T-cell (primary cell): ENCODE measurements around the gene JPT2. TPM values are rescaled to one million over a fixed set of nuclear protein-coding genes. Genes with fewer than 3 reads are reported as not detected.
A peak's percentile ranks its signal among the peaks of the same experiment; 100 is the strongest.

Source experiments
- ATAC-seq, 4 experiments: fragments of 200-7000 bp in 3 of 4; fragments of 150-1000 bp in 1 of 4; cut with Tn5 transposase; replicated peaks in 1 of 4; 1 replicate in 3 of 4; 2 replicates in 1 of 4; pipeline ENCODE4 v1.10.0; 2021; ENCODE audit warnings: moderate library complexity in 3 of 4, mild to moderate bottlenecking in 2 of 4, moderate number of reproducible peaks in 1 of 4
- CTCF ChIA-PET, 2 donors: fragments of 300-600 bp; sonication (Branson Sonifier 250); formaldehyde crosslinking; loops; one replicate each; lab custom pipeline; 2022; ENCODE audit warnings: antibody characterized with exemption in 2 of 2; lab: Charles Lee
- POLR2A ChIA-PET, 2 donors: fragments of 300-600 bp; sonication (Branson Sonifier 250); formaldehyde crosslinking; loops; one replicate each; lab custom pipeline; 2022; ENCODE audit warnings: antibody characterized with exemption in 2 of 2; lab: Charles Lee
- DNase-seq, 35 experiments: peaks; one replicate each; pipeline versions ENCODE4 v3.0.0 to v3.0.0-alpha.2; 2013 to 2023
- H3K27ac ChIP-seq: one replicate; pipeline ENCODE4 v1.5.1; 2013; ENCODE audit warnings: low read length
- H3K27me3 ChIP-seq, 2 experiments: replicated peaks in 1 of 2; 1 replicate in 1 of 2; 2 replicates in 1 of 2; pipeline versions ENCODE4 v1.6.1 to v1.7.0; 2013; ENCODE audit warnings: low read length in 1 of 2, mixed read lengths in 1 of 2; ENCODE audit not compliant: control insufficient read depth in 2 of 2, insufficient read depth in 2 of 2; ENCODE audit errors: extremely low read depth in 1 of 2
- H3K36me3 ChIP-seq, 2 donors: 1 replicate in 1 of 2; 2 replicates in 1 of 2; pipeline versions ENCODE4 v1.6.1 to v1.7.0; 2013; ENCODE audit warnings: low read length in 1 of 2; ENCODE audit not compliant: control insufficient read depth in 2 of 2, insufficient read depth in 1 of 2; ENCODE audit errors: extremely low read depth in 1 of 2
- H3K4me1 ChIP-seq, 2 experiments: 1 replicate in 1 of 2; 2 replicates in 1 of 2; pipeline versions ENCODE4 v1.6.1 to v1.7.0; 2013; ENCODE audit warnings: low read length in 2 of 2, mixed read lengths in 1 of 2; ENCODE audit not compliant: insufficient read depth in 2 of 2, control insufficient read depth in 1 of 2; ENCODE audit errors: extremely low read depth in 1 of 2
- H3K4me3 ChIP-seq, 2 donors: 1 replicate in 1 of 2; 2 replicates in 1 of 2; pipeline versions ENCODE4 v1.5.1 to v1.7.0; 2013; ENCODE audit warnings: mild to moderate bottlenecking in 2 of 2, low read length in 1 of 2, moderate library complexity in 1 of 2; ENCODE audit not compliant: control insufficient read depth in 1 of 2; ENCODE audit errors: extremely low read depth in 1 of 2
- H3K9me3 ChIP-seq: 2 replicates; pipeline ENCODE4 v1.7.0; 2013
- H3K27ac Mint-ChIP-seq, 2 donors: one replicate each; pipeline ENCODE4 v1.8.0; 2020 to 2021; ENCODE audit warnings: mild to moderate bottlenecking in 2 of 2, mixed read lengths in 2 of 2
- H3K27me3 Mint-ChIP-seq, 2 donors: one replicate each; pipeline ENCODE4 v1.8.0; 2021 to 2022; ENCODE audit warnings: mixed read lengths in 2 of 2
- H3K36me3 Mint-ChIP-seq: one replicate; pipeline ENCODE4 v1.8.0; 2021; ENCODE audit warnings: mixed read lengths
- H3K4me1 Mint-ChIP-seq, 3 donors: one replicate each; pipeline ENCODE4 v1.8.0; 2020 to 2022; ENCODE audit warnings: mixed read lengths in 3 of 3, mild to moderate bottlenecking in 1 of 3
- H3K4me3 Mint-ChIP-seq, 3 donors: one replicate each; pipeline ENCODE4 v1.8.0; 2020 to 2022; ENCODE audit warnings: mild to moderate bottlenecking in 3 of 3, mixed read lengths in 3 of 3, moderate library complexity in 3 of 3
- H3K9me3 Mint-ChIP-seq, 3 donors: one replicate each; pipeline ENCODE4 v1.8.0; 2020 to 2022; ENCODE audit warnings: mixed read lengths in 3 of 3
- WGBS: methylation state at CpG from one replicate; pipeline ENCODE4 v1.1.5; 2013; ENCODE audit warnings: missing lambda C conversion rate; ENCODE audit not compliant: insufficient coverage; 5-methylcytosine and 5-hydroxymethylcytosine counted together
- total RNA-seq, 35 experiments: library from RNA in 6 of 35; stranded (reverse) in 6 of 35; fragments of 120-200 nt in 1 of 35; gene quantifications; one replicate each; pipeline versions ENCODE4 v1.2.1 to v1.2.4 and lab custom pipeline; 2013 to 2026

JPT2 gene
- total RNA-seq, 5 donors from 2014 or later (not counting 1 experiment from before 2014, with no cell fraction given): 13.8 to 51.1 (median 41.3) TPM

- ATAC-seq: no peak
- Mint-ChIP-seq H3K4me1 (peaks cover under 1 to 12% (median 8%) of the 10 kb centered on the region in 3 donors), H3K27me3 (no peaks in the 10 kb centered on the region), H3K27ac (no peak overlapping the region), H3K36me3 (peaks cover 52% of the 10 kb centered on the region), H3K9me3 (no peaks in the 10 kb centered on the region), H3K4me3 (no peak overlapping the region)
- ChIA-PET POLR2A (no interaction called here), CTCF (no interaction called here)
- peaks cover 0 to 2% of the 10 kb centered on the region in 2 experiments for H3K4me1 ChIP-seq
- 65% methylated on average over 13 of the region's 20 CpGs for WGBS
- peaks cover 31 to 76% of the 10 kb centered on the region in 2 donors for H3K36me3 ChIP-seq
- DNase-seq: no peak
- H3K27me3 ChIP-seq: no peaks in the 10 kb centered on the region
- H3K9me3 ChIP-seq: no peaks in the 10 kb centered on the region
- H3K4me3 ChIP-seq: no peak overlapping the region
- no peak overlapping the region for H3K27ac ChIP-seq
Measured at GRCh38 chr16:1640261-1640941, 37.7 kb upstream of the JPT2 start.

GRCh38 chr16:1641261-1641660, 36.8 kb upstream of the JPT2 start:
- peaks cover 10 to 21% (median 14%) of the 10 kb centered on the region in 3 donors for H3K4me1 Mint-ChIP-seq
- no peaks in the 10 kb centered on the region for H3K9me3 ChIP-seq
- CTCF ChIA-PET: interaction anchor here in 1 of 2 donors (0.6 kb wide), 1 partner anchor 758 kb away, joined by 3 read pairs; no protein-coding TSS in a partner anchor
- no peak overlapping the region for H3K27ac ChIP-seq
- no peaks in the 10 kb centered on the region for H3K9me3 Mint-ChIP-seq
- H3K27me3 ChIP-seq: no peaks in the 10 kb centered on the region
- H3K4me3 ChIP-seq: no peak overlapping the region
- WGBS: 92% methylated on average over 11 of the region's 12 CpGs
- H3K36me3 ChIP-seq: peaks cover 31 to 79% of the 10 kb centered on the region in 2 donors
- POLR2A ChIA-PET: no interaction called here
- no peak for DNase-seq
- no peak overlapping the region for H3K4me3 Mint-ChIP-seq
- H3K36me3 Mint-ChIP-seq: peaks cover 61% of the 10 kb centered on the region
- no peaks in the 10 kb centered on the region for H3K27me3 Mint-ChIP-seq
- no peak for ATAC-seq
- no peak overlapping the region for H3K27ac Mint-ChIP-seq
- peaks cover 0 to 7% of the 10 kb centered on the region in 2 experiments for H3K4me1 ChIP-seq

- no peak for DNase-seq
- Mint-ChIP-seq H3K27me3 (no peaks in the 10 kb centered on the region), H3K36me3 (peaks cover 66% of the 10 kb centered on the region), H3K9me3 (no peaks in the 10 kb centered on the region), H3K27ac (no peak overlapping the region), H3K4me1 (peaks cover 16 to 28% (median 20%) of the 10 kb centered on the region in 3 donors), H3K4me3 (no peak overlapping the region)
- ATAC-seq: no peak
- Histone ChIP-seq H3K4me3 (no peak overlapping the region), H3K27ac (no peak overlapping the region), H3K36me3 (peaks cover 24 to 82% of the 10 kb centered on the region in 2 donors), H3K27me3 (no peaks in the 10 kb centered on the region), H3K4me1 (peaks cover 0 to 7% of the 10 kb centered on the region in 2 experiments), H3K9me3 (no peaks in the 10 kb centered on the region)
- CTCF ChIA-PET: no interaction called here
- 95% methylated on average over 3 of the region's 5 CpGs for WGBS
- POLR2A ChIA-PET: no interaction called here
Measured at GRCh38 chr16:1642148-1642547, 35.9 kb upstream of the JPT2 start.

- Histone ChIP-seq H3K27me3 (no peaks in the 10 kb centered on the region), H3K36me3 (peaks cover 23 to 75% of the 10 kb centered on the region in 2 donors), H3K4me1 (peaks cover 0 to 7% of the 10 kb centered on the region in 2 experiments), H3K4me3 (no peak overlapping the region), H3K9me3 (no peaks in the 10 kb centered on the region), H3K27ac (no peak overlapping the region)
- Mint-ChIP-seq H3K4me1 (peaks cover 16 to 29% (median 20%) of the 10 kb centered on the region in 3 donors), H3K36me3 (peaks cover 68% of the 10 kb centered on the region), H3K27me3 (no peaks in the 10 kb centered on the region), H3K9me3 (no peaks in the 10 kb centered on the region), H3K27ac (peak overlapping the region in 1 of 2 donors; percentile 23), H3K4me3 (no peak overlapping the region)
- no peak for DNase-seq
- ATAC-seq: no peak
- ChIA-PET CTCF (no interaction called here), POLR2A (no interaction called here)
- 99% methylated on average over 10 of the region's 11 CpGs for WGBS
Measured at GRCh38 chr16:1642753-1643152, 35.3 kb upstream of the JPT2 start.

- no peak for DNase-seq
- no peaks in the 10 kb centered on the region for H3K9me3 Mint-ChIP-seq
- ChIA-PET POLR2A (no interaction called here), CTCF (interaction anchor here in 1 of 2 donors (0.6 kb wide), 1 partner anchor 67 kb away, joined by 3 read pairs; no protein-coding TSS in a partner anchor)
- peaks cover 66% of the 10 kb centered on the region for H3K36me3 Mint-ChIP-seq
- peaks cover 18 to 68% of the 10 kb centered on the region in 2 donors for H3K36me3 ChIP-seq
- H3K4me3 ChIP-seq: no peak overlapping the region
- H3K4me1 Mint-ChIP-seq: peaks cover 16 to 34% (median 20%) of the 10 kb centered on the region in 3 donors
- WGBS: 93% methylated on average over 11 of the region's 12 CpGs
- no peaks in the 10 kb centered on the region for H3K9me3 ChIP-seq
- no peak for ATAC-seq
- peak overlapping the region in 1 of 2 donors; percentile 36 for H3K27ac Mint-ChIP-seq
- H3K27me3 ChIP-seq: no peaks in the 10 kb centered on the region
- peaks cover 0 to 7% of the 10 kb centered on the region in 2 experiments for H3K4me1 ChIP-seq
- no peak overlapping the region for H3K4me3 Mint-ChIP-seq
- no peaks in the 10 kb centered on the region for H3K27me3 Mint-ChIP-seq
- no peak overlapping the region for H3K27ac ChIP-seq
Measured at GRCh38 chr16:1643521-1643920, 34.6 kb upstream of the JPT2 start.

GRCh38 chr16:1645914-1646525, 32.1 kb upstream of the JPT2 start:
- CTCF ChIA-PET: interaction anchor here in 1 of 2 donors (0.6 kb wide), 1 partner anchor 187 kb away, joined by 7 read pairs; no protein-coding TSS in a partner anchor
- POLR2A ChIA-PET: no interaction called here
- 78% methylated on average over 8 of the region's 13 CpGs for WGBS
- Histone ChIP-seq H3K4me1 (peaks cover 0 to 7% of the 10 kb centered on the region in 2 experiments), H3K27ac (peak overlapping the region; percentile 10), H3K9me3 (no peaks in the 10 kb centered on the region), H3K36me3 (peaks cover 12 to 48% of the 10 kb centered on the region in 2 donors), H3K27me3 (no peaks in the 10 kb centered on the region), H3K4me3 (no peak overlapping the region)
- Mint-ChIP-seq H3K9me3 (no peaks in the 10 kb centered on the region), H3K4me3 (peak overlapping the region in 2 of 3 donors; percentile 14 to 26), H3K27ac (peak overlapping the region; percentile 81 to 85), H3K36me3 (peaks cover 55% of the 10 kb centered on the region), H3K4me1 (peaks cover 16 to 34% (median 24%) of the 10 kb centered on the region in 3 donors), H3K27me3 (no peaks in the 10 kb centered on the region)
- peak in 20 of 35 experiments; percentile 2 to 44 (median 16) for DNase-seq
- ATAC-seq: peak in 3 of 4 experiments; percentile 90 to 98 (median 97)
